Hepatocyte (in vitro differentiated cells): ENCODE data around the gene GRK4. TPM values are rescaled to one million over a fixed set of nuclear protein-coding genes. Genes with fewer than 3 reads are reported as not detected.
"Not testable (repeated sequence)": the region's sequence is repeated elsewhere in the genome, so short reads cannot be mapped to it uniquely, and the experiment has no call there.

Source experiments
- DNase-seq: peaks from one replicate; pipeline ENCODE4 v3.0.0-alpha.2; 2016; ENCODE audit warnings: low spot score
- H2AFZ ChIP-seq: fragments of 200-600 bp; sonication (generic); 2 replicates; pipeline ENCODE4 v1.6.0; 2016; ENCODE audit warnings: antibody characterized with exemption, mild to moderate bottlenecking
- H3K27ac ChIP-seq: fragments of 200-600 bp; sonication (generic); 2 replicates; pipeline ENCODE4 v1.5.1; 2016; ENCODE audit warnings: mild to moderate bottlenecking
- H3K27me3 ChIP-seq: fragments of 200-600 bp; sonication (generic); 2 replicates; pipeline ENCODE4 v1.6.1; 2016
- H3K36me3 ChIP-seq: fragments of 200-600 bp; sonication (generic); replicated peaks from 2 replicates; pipeline ENCODE4 v1.5.1; 2016; ENCODE audit warnings: low read depth; ENCODE audit not compliant: insufficient read depth
- H3K4me1 ChIP-seq: fragments of 200-600 bp; sonication (generic); 2 replicates; pipeline ENCODE4 v1.5.1; 2016; ENCODE audit warnings: mild to moderate bottlenecking, moderate library complexity; ENCODE audit not compliant: insufficient read depth
- H3K4me2 ChIP-seq: fragments of 200-600 bp; sonication (generic); 2 replicates; pipeline ENCODE4 v1.6.0; 2016
- H3K4me3 ChIP-seq: fragments of 200-600 bp; sonication (generic); 2 replicates; pipeline ENCODE4 v1.5.1; 2016; ENCODE audit warnings: mild to moderate bottlenecking
- H3K79me2 ChIP-seq: fragments of 200-600 bp; sonication (generic); 2 replicates; pipeline ENCODE4 v1.6.0; 2017; ENCODE audit warnings: mild to moderate bottlenecking
- H3K9me2 ChIP-seq: fragments of 200-600 bp; sonication (generic); replicated peaks from 2 replicates; pipeline ENCODE4 v1.6.0; 2017; ENCODE audit warnings: mild to moderate bottlenecking; ENCODE audit not compliant: insufficient read depth
- H3K9me3 ChIP-seq: fragments of 200-600 bp; sonication (generic); 2 replicates; pipeline ENCODE4 v1.5.1; 2016; ENCODE audit warnings: low read depth, mild to moderate bottlenecking
- H4K20me1 ChIP-seq: fragments of 200-600 bp; sonication (generic); 2 replicates; pipeline ENCODE4 v1.6.0; 2016; ENCODE audit warnings: mild to moderate bottlenecking; ENCODE audit not compliant: insufficient read depth, poor library complexity, severe bottlenecking
- EZH2 ChIP-seq: fragments of 200-600 bp; sonication (generic); IDR thresholded peaks from 2 replicates; pipeline ENCODE4 v1.6.1; 2016; ENCODE audit warnings: antibody characterized with exemption, mild to moderate bottlenecking, borderline replicate concordance
- EZH2phosphoT487 ChIP-seq: fragments of 200-600 bp; sonication (generic); IDR thresholded peaks from one replicate; pipeline ENCODE4 v1.6.1; 2018; ENCODE audit warnings: antibody characterized with exemption, mild to moderate bottlenecking, low read depth, moderate library complexity; ENCODE audit not compliant: unreplicated experiment, severe bottlenecking
- WGBS: methylation state at CpG from one replicate; pipeline ENCODE4 v1.1.6; 2016; ENCODE audit warnings: low lambda C conversion rate; ENCODE audit errors: missing lambda C conversion rate; 5-methylcytosine and 5-hydroxymethylcytosine counted together
- polyA plus RNA-seq: library from polyadenylated mRNA; unstranded; fragments of >200 nt; fragmentation: Nextera tagmentation; extraction: Ambion mirVana; gene quantifications from 2 replicates; pipeline ENCODE4 v1.2.1, GENCODE V29; 2016
- total RNA-seq: library from RNA; depleted of rRNA; stranded (reverse); fragments of >200 nt; gene quantifications from 2 replicates; pipeline ENCODE4 v1.2.3, GENCODE V29; 2014
- TF ChIP-seq, protein P1 (sequence below): fragments of 200-600 bp; sonication (generic); IDR thresholded peaks from 2 replicates; pipeline ENCODE4 v1.5.1; 2016; ENCODE audit warnings: antibody characterized with exemption, mild to moderate bottlenecking; ENCODE audit not compliant: poor library complexity

Gene GRK4
- total and polyA plus RNA-seq, 2 experiments from 2014 or later, result 4.9 to 6.1 TPM

DNA sequence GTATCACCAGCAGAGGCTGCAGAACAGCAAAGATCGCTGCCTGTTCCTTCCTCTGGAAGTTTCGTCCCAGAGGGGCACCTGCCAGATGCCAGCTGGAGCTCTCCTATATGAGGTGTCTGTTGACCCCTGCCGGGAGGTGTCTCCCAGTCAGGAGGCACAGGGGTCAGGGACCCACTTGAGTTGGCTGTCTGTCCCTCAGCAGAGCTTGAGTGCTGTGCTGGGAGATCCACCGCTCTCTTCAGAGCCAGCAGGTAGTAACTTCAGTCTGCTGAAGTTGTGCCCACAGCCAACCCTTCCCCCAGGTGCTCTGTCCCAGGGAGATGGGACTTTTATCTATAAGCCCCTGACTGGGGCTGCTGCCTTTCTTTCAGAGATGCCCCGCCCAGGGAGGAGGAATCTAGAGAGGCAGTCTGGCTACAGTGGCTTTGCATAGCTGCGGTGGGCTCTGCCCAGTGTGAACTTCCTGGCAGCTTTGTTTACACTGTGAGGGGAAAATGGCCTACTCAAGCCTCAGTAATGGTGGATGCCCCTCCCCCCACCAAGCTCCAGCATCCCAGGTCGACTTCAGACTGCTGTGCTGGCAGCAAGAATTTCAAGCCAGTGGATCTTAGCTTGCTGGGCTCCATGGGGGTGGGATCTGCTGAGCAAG lies 40.8 kb upstream of the GRK4 start:
- H2AFZ ChIP-seq, DNase-seq, H3K4me3 ChIP-seq, H3K36me3 ChIP-seq, H3K9me2 ChIP-seq, H3K9me3 ChIP-seq, H3K4me2 ChIP-seq, H3K27me3 ChIP-seq, H4K20me1 ChIP-seq: not testable (repeated sequence)
- WGBS, result 45% methylated on average over 7 of the region's 7 CpGs
- Histone ChIP-seq H3K27ac (peak overlapping the region; percentile 67), H3K4me1 (peaks cover 24% of the 10 kb centered on the region), H3K79me2 (peaks cover 61% of the 10 kb centered on the region)

DNA sequence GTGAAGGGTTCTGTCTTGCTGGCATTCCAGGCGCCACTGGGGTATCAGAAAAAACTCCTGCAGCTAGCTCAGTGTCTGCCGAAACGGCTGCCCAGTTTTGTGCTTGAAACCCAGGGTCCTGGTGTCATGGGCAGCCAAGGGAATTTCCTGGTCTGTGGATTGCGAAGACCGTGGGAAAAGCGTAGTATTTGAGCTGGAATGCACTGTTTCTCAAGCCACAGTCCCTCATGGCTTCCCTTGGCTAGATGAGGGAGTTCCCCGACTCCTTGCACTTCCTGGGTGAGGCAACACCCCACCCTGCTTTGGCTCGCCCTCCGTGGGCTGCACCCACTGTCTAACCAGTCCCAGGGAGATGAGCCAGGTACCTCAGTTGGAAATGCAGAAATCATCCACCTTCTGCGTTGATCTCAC lies 40.2 kb upstream of the GRK4 start:
- no peak overlapping the region for H3K4me2 ChIP-seq
- H3K4me3 ChIP-seq, result no peak overlapping the region
- H3K27me3 ChIP-seq, result no peaks in the 10 kb centered on the region
- H4K20me1 ChIP-seq, result peaks cover 3% of the 10 kb centered on the region
- DNase-seq, result no peak
- no peaks in the 10 kb centered on the region for H3K9me3 ChIP-seq
- 79% methylated on average over 10 of the region's 10 CpGs for WGBS
- no peak overlapping the region for H2AFZ ChIP-seq
- H3K4me1 ChIP-seq, result peaks cover 24% of the 10 kb centered on the region
- TF ChIP-seq EZH2, result no peak
- no peak for TF ChIP-seq EZH2phosphoT487
- TF ChIP-seq, protein P1, sequence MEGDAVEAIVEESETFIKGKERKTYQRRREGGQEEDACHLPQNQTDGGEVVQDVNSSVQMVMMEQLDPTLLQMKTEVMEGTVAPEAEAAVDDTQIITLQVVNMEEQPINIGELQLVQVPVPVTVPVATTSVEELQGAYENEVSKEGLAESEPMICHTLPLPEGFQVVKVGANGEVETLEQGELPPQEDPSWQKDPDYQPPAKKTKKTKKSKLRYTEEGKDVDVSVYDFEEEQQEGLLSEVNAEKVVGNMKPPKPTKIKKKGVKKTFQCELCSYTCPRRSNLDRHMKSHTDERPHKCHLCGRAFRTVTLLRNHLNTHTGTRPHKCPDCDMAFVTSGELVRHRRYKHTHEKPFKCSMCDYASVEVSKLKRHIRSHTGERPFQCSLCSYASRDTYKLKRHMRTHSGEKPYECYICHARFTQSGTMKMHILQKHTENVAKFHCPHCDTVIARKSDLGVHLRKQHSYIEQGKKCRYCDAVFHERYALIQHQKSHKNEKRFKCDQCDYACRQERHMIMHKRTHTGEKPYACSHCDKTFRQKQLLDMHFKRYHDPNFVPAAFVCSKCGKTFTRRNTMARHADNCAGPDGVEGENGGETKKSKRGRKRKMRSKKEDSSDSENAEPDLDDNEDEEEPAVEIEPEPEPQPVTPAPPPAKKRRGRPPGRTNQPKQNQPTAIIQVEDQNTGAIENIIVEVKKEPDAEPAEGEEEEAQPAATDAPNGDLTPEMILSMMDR, result no peak
- H3K9me2 ChIP-seq, result no peaks in the 10 kb centered on the region
- H3K36me3 ChIP-seq, result no peaks in the 10 kb centered on the region
- H3K79me2 ChIP-seq, result peaks cover 56% of the 10 kb centered on the region
- peak overlapping the region; percentile 79 for H3K27ac ChIP-seq

DNA sequence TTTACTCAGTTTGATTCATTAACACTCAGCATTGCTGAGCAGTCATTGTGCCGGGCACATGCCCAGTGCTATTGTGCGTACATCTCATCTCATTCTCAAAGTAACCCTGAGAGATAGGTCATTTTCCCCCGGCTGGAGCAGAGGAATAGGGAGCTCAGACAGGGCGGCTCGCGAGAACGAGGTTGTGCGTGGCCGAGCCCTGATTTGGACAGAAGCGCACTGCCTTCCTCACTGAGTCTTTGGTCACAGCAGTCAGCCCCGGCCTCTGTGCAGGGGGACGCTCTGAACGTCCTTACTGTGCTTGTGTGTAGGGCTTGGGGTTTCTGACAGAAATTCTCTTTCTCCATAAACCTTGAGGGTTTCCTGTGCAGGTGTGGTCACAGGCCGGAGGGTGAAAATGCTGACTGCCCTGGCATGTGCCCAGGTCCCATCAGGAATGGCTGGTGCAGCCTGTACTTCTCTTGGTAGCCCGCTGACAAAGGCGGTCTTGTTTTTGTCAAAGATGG lies 39.6 kb upstream of the GRK4 start:
- TF ChIP-seq, protein P1, result no peak
- TF ChIP-seq EZH2, result no peak
- no peak for TF ChIP-seq EZH2phosphoT487
- no peak for DNase-seq
- Histone ChIP-seq H3K36me3 (no peaks in the 10 kb centered on the region), H3K4me3 (no peak overlapping the region), H3K27me3 (no peaks in the 10 kb centered on the region), H3K9me3 (no peaks in the 10 kb centered on the region), H3K4me2 (no peak overlapping the region), H4K20me1 (peaks cover 3% of the 10 kb centered on the region), H3K9me2 (no peaks in the 10 kb centered on the region), H3K27ac (peak overlapping the region; percentile 79), H3K4me1 (peaks cover 24% of the 10 kb centered on the region), H3K79me2 (peaks cover 50% of the 10 kb centered on the region), H2AFZ (no peak overlapping the region)
- WGBS, result 94% methylated on average over 16 of the region's 16 CpGs

DNA sequence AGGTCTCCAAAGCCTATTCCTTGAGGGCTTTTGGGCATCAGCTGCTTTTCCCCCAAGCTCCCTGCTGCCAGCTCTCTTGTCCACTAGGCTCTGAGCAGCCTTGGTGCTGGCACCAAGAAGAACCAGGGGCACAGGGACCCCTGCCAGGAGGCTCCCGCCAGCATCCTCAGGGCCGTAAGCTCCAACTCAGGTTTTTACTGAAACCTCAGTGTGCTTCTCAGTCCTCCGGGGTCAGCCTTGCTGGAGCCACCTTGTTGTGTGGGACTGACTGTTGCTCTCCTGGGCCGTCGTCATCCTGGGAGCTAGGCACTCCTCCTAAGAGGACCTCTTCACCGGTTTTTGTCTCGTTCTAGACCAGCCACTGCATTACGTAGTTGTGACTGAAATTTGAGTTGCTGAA lies 39.1 kb upstream of the GRK4 start:
- WGBS, result 84% methylated on average over 8 of the region's 8 CpGs
- H3K9me2 ChIP-seq, result no peaks in the 10 kb centered on the region
- no peak overlapping the region for H3K4me3 ChIP-seq
- peaks cover 3% of the 10 kb centered on the region for H4K20me1 ChIP-seq
- peaks cover 24% of the 10 kb centered on the region for H3K4me1 ChIP-seq
- H3K27ac ChIP-seq, result peak overlapping the region; percentile 79
- H3K79me2 ChIP-seq, result peaks cover 45% of the 10 kb centered on the region
- H2AFZ ChIP-seq, result no peak overlapping the region
- no peak overlapping the region for H3K4me2 ChIP-seq
- no peaks in the 10 kb centered on the region for H3K36me3 ChIP-seq
- H3K9me3 ChIP-seq, result no peaks in the 10 kb centered on the region
- H3K27me3 ChIP-seq, result no peaks in the 10 kb centered on the region
- TF ChIP-seq EZH2, result no peak
- TF ChIP-seq, protein P1, result no peak
- no peak for TF ChIP-seq EZH2phosphoT487
- no peak for DNase-seq
